H1 (cell line): ENCODE measurements around the gene GRIP1. TPM values are rescaled to one million over a fixed set of nuclear protein-coding genes. Genes with fewer than 3 reads are reported as not detected.

ENCODE experiments used
- ATF2 ChIP-seq: IDR thresholded peaks from 2 replicates; pipeline ENCODE4 v1.6.1; 2012; ENCODE audit warnings: low read length, inconsistent platforms
- BACH1 ChIP-seq: IDR thresholded peaks from 2 replicates; pipeline ENCODE4 v1.6.1; 2012; ENCODE audit warnings: low read length, improper control_type of control experiment
- CHD2 ChIP-seq: IDR thresholded peaks from 2 replicates; pipeline ENCODE4 v1.6.1; 2012; ENCODE audit warnings: low read length, improper control_type of control experiment
- CHD7 ChIP-seq: fragments of 300-600 bp; sonication (generic); IDR thresholded peaks from 2 replicates; pipeline ENCODE4 v1.7.1; 2012; ENCODE audit warnings: low read length, moderate library complexity, mild to moderate bottlenecking, inconsistent platforms; ENCODE audit not compliant: insufficient replicate concordance
- GABPA ChIP-seq: IDR thresholded peaks from 2 replicates; pipeline ENCODE4 v1.6.1; 2011; ENCODE audit warnings: mild to moderate bottlenecking, low read length, moderate library complexity, borderline replicate concordance; ENCODE audit not compliant: insufficient read depth
- KDM1A ChIP-seq: fragments of 200-600, 300-600 bp; sonication (generic); IDR thresholded peaks from 2 replicates; pipeline ENCODE4 v1.7.1; 2016; ENCODE audit warnings: mild to moderate bottlenecking, low read length, borderline replicate concordance
- NANOG ChIP-seq: IDR thresholded peaks from 2 replicates; pipeline ENCODE4 v1.6.1; 2011; ENCODE audit warnings: low read length, low read depth, mild to moderate bottlenecking, inconsistent platforms; ENCODE audit not compliant: insufficient read depth, poor library complexity, severe bottlenecking
- SIRT6 ChIP-seq: IDR thresholded peaks from one replicate; pipeline ENCODE4 v1.7.1; 2012; ENCODE audit warnings: low read length, inconsistent platforms
- ZNF274 ChIP-seq: IDR thresholded peaks from 2 replicates; pipeline ENCODE4 v1.7.0; 2012; ENCODE audit warnings: low read length, borderline replicate concordance; ENCODE audit errors: extremely low read depth
- polyA plus RNA-seq, 7 experiments: library from polyadenylated mRNA; depleted of rRNA in 3 of 7; stranded (reverse) in 5 of 7; unstranded in 2 of 7; fragments of >200 nt in 5 of 7; fragments of 200-250 nt in 2 of 7; gene quantifications; 1 replicate in 5 of 7; 2 replicates in 1 of 7; 4 replicates in 1 of 7; pipeline versions ENCODE4 v1.2.1 to v1.2.3, GENCODE V29; 2011 to 2013; ENCODE audit warnings: missing spikeins in 2 of 7, mixed read lengths in 2 of 7
- total RNA-seq: library from RNA; stranded (reverse); fragmentation: NEBNext Ultra II Directional; extraction: Animal tissue kit (Norgen Biotek cat#: 25700); gene quantifications from 2 replicates; pipeline ENCODE4 v1.2.1, GENCODE V29; 2021

GRIP1 gene
- total and polyA plus RNA-seq, 2 of the 8 experiments (the other 6 are each of a cell fraction or from before 2014, with no cell fraction given), result 4.5 to 27.3 TPM

- TF ChIP-seq CHD7 (no peak), NANOG (no peak), SIRT6 (no peak), ZNF274 (no peak), GABPA (no peak), CHD2 (no peak), KDM1A (no peak), BACH1 (no peak), ATF2 (no peak)
Observed at GRCh38 chr12:66537876-66538275, 141.0 kb downstream of the GRIP1 start (continued).
